Epithelial cell of esophagus (primary cell): ENCODE data around the gene IRF2.
A peak's percentile ranks its signal among the peaks of the same experiment; 100 is the strongest.

ENCODE experiments used
- DNase-seq: peaks from one replicate; pipeline ENCODE4 v3.0.0; 2010; ENCODE audit warnings: low read depth
- H3K4me3 ChIP-seq: 2 replicates; pipeline ENCODE4 v1.5.1; 2011; ENCODE audit warnings: mild to moderate bottlenecking, low read length, control low read depth
- TF ChIP-seq, protein P1 (sequence below): IDR thresholded peaks from 2 replicates; pipeline ENCODE4 v1.5.1; 2011; ENCODE audit warnings: low read depth, mild to moderate bottlenecking, low read length, control low read depth, inconsistent platforms; ENCODE audit not compliant: insufficient read depth; ENCODE audit errors: missing control alignments

IRF2 gene

GRCh38 chr4:184475096-184475461 lies 729 bp upstream of the IRF2 start:
- TF ChIP-seq, protein P1, sequence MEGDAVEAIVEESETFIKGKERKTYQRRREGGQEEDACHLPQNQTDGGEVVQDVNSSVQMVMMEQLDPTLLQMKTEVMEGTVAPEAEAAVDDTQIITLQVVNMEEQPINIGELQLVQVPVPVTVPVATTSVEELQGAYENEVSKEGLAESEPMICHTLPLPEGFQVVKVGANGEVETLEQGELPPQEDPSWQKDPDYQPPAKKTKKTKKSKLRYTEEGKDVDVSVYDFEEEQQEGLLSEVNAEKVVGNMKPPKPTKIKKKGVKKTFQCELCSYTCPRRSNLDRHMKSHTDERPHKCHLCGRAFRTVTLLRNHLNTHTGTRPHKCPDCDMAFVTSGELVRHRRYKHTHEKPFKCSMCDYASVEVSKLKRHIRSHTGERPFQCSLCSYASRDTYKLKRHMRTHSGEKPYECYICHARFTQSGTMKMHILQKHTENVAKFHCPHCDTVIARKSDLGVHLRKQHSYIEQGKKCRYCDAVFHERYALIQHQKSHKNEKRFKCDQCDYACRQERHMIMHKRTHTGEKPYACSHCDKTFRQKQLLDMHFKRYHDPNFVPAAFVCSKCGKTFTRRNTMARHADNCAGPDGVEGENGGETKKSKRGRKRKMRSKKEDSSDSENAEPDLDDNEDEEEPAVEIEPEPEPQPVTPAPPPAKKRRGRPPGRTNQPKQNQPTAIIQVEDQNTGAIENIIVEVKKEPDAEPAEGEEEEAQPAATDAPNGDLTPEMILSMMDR: no peak
- peak; percentile 50 for DNase-seq
- H3K4me3 ChIP-seq: peak overlapping the region; percentile 97

DNA sequence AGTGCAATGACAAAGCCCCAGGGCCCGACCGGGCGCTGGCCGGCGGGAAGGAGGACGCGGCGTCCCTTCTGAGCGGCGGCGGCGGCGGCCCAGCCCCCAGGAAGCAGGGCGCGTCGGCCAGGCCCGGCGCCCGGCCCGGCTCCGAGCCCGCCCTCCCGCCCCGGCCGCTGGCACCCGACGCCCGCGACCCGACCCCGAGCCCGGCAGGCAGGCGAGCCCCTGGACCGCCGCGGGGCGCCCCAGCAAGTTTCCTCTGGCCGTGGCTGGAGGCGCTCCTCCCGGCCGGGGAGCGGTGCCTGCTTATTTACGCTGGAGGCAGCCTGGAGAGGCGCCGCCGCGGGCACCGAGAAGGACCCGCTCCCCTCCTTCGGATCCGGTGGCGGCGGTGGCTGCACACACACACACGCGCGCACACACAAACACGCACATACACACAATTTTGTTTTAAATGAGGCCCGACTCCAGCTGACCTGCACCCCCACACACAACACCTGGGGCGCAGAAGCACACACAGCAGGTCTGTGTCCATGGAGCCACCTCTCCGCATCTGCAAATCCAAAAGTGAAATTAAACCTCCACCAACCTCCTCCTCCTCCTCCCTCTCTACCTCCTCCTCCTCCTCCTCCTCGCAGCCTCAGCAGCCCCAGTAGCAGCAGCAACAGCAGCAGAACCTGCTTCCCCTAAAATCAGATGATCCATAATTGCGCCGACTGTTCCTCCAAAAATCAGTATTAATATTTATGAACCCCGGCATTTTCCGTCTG lies 669 bp downstream of the IRF2 start:
- peak overlapping the region; percentile 97 for H3K4me3 ChIP-seq
- peak; percentile 42 for DNase-seq
- TF ChIP-seq, protein P1: no peak

- DNase-seq: peak; percentile 68
- peak overlapping the region; percentile 64 for H3K4me3 ChIP-seq
Measured at GRCh38 chr4:184472614-184473498, 1.5 kb downstream of the IRF2 start.

DNA sequence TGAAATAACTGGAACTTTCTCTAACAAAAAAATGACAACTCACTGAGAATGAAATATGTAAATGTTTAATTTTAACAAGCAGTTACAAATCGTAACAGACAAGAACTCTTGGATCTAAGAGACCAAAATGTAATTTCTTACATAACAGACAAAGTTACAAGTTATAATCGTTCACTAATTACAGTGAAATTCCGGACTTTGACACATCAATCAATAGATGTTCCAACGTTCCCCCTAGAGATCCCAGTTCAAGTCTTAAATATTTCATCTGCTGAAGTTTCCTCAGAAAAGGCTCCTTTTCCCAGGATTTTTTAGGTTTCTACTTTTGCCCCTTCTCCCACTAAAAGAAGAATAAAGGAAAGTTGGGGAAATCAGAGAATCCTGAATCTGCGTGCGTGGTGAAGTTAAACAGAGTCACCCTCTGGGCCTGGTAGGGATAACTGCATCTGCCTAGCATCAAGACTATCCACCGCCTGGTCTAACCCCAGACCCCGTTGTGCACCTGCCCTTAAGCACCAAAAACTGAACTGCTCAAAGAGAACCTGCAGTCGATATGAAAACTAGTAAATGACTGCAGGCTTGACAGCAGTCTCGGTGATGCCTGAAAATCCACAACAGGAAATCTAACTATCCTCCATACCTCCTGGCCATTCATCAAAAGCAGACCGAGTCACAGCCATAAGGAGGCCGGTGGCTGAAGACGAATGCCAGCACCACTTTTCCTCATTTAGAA lies 2.3 kb downstream of the IRF2 start:
- TF ChIP-seq, protein P1: no peak
- H3K4me3 ChIP-seq: peak overlapping the region; percentile 64
- DNase-seq: peak; percentile 23

More at GRCh38 chr4:184472614-184473498, 1.5 kb downstream of the IRF2 start:
- TF ChIP-seq, protein P1: no peak

GRCh38 chr4:184470785-184471110 lies 3.6 kb downstream of the IRF2 start:
- no peak for DNase-seq
- TF ChIP-seq, protein P1: no peak
- no peak overlapping the region for H3K4me3 ChIP-seq

GRCh38 chr4:184466634-184467033 lies 7.7 kb downstream of the IRF2 start:
- TF ChIP-seq, protein P1: no peak
- no peak for DNase-seq
- no peak overlapping the region for H3K4me3 ChIP-seq
